NCI-H774 (cell line): ENCODE results near the gene HCN3.
A peak's percentile ranks its signal among the peaks of the same experiment; 100 is the strongest.

Experiments used
- DNase-seq: peaks from one replicate; lab custom pipeline; 2025; lab: John Stamatoyannopoulos, UW

Gene HCN3

GRCh38 chr1:155254228-155254713 lies 23.0 kb upstream of the HCN3 start:
- DNase-seq, result no peak

GRCh38 chr1:155254714-155255242 lies 22.5 kb upstream of the HCN3 start:
- no peak for DNase-seq

GRCh38 chr1:155255243-155256007 lies 21.8 kb upstream of the HCN3 start, which contains the start of gene ENTREP3:
TSS of gene ENTREP3 (minus strand) at chr1:155255483. CDS start at chr1:155254877, 606 bp downstream.
- DNase-seq, result peak; percentile 76

- no peak for DNase-seq
Measured at GRCh38 chr1:155256058-155256852, 21.0 kb upstream of the HCN3 start.

GRCh38 chr1:155260276-155260675 lies 17.0 kb upstream of the HCN3 start:
- no peak for DNase-seq

- DNase-seq, result no peak
Measured at GRCh38 chr1:155261493-155261851, 15.8 kb upstream of the HCN3 start.

- DNase-seq, result peak; percentile 98
Measured at GRCh38 chr1:155261852-155262673, 15.2 kb upstream of the HCN3 start, which contains the start of gene SCAMP3. TSS of gene SCAMP3 (minus strand) at chr1:155262360. CDS start at chr1:155262151, 209 bp downstream.

- DNase-seq, result no peak
Measured at GRCh38 chr1:155263067-155263466, 14.2 kb upstream of the HCN3 start.

GRCh38 chr1:155266553-155266952 lies 10.7 kb upstream of the HCN3 start:
- DNase-seq, result no peak

GRCh38 chr1:155267373-155267772 lies 9.9 kb upstream of the HCN3 start:
- DNase-seq, result no peak

GRCh38 chr1:155268630-155269029 lies 8.6 kb upstream of the HCN3 start:
- no peak for DNase-seq

- DNase-seq, result no peak
Measured at GRCh38 chr1:155269381-155269780, 7.9 kb upstream of the HCN3 start.

GRCh38 chr1:155272466-155273342 lies 4.6 kb upstream of the HCN3 start:
- peak; percentile 80 for DNase-seq

GRCh38 chr1:155273343-155274245 lies 3.7 kb upstream of the HCN3 start, which contains the start of gene CLK2:
TSS of gene CLK2 (minus strand) at chr1:155273504. CDS start at chr1:155270977, 2,527 bp downstream.
- peak; percentile 97 for DNase-seq

GRCh38 chr1:155277902-155278688 lies 832 bp downstream of the HCN3 start:
- DNase-seq, result peak; percentile 9

- DNase-seq, result no peak
Measured at GRCh38 chr1:155278689-155279160, 1.5 kb downstream of the HCN3 start.

- no peak for DNase-seq
Measured at GRCh38 chr1:155279268-155279667, 2.0 kb downstream of the HCN3 start.

- DNase-seq, result no peak
Measured at GRCh38 chr1:155282488-155283091, 5.3 kb downstream of the HCN3 start.
